ENCODE measurements around the gene PIK3R5.
"Not testable (repeated sequence)": the region's sequence is repeated elsewhere in the genome, so short reads cannot be mapped to it uniquely, and the experiment has no call there.

The PIK3R5 gene

GRCh38 chr17:8984225-8984624 lies 18.7 kb upstream of the PIK3R5 start:
- DNase-seq (ENCODE audit: low spot score), result not testable (repeated sequence)

- no peak for DNase-seq (ENCODE audit: low spot score)
These were observed 15.9 kb upstream of the PIK3R5 start for GRCh38 chr17:8981443-8981842.

GRCh38 chr17:8979715-8980114 lies 14.2 kb upstream of the PIK3R5 start:
- no peak for DNase-seq (ENCODE audit: low spot score)

- DNase-seq (ENCODE audit: low spot score), result no peak
These were observed 11.1 kb upstream of the PIK3R5 start for GRCh38 chr17:8976638-8977037.

GRCh38 chr17:8975091-8975725 lies 9.7 kb upstream of the PIK3R5 start:
- DNase-seq (ENCODE audit: low spot score), result no peak

GRCh38 chr17:8969901-8970300 lies 4.4 kb upstream of the PIK3R5 start:
- no peak for DNase-seq (ENCODE audit: low spot score)

- no peak for DNase-seq (ENCODE audit: low spot score)
These were observed 3.0 kb upstream of the PIK3R5 start for GRCh38 chr17:8968503-8968902.

GRCh38 chr17:8967861-8968260 lies 2.4 kb upstream of the PIK3R5 start:
- no peak for DNase-seq (ENCODE audit: low spot score)

- no peak for DNase-seq (ENCODE audit: low spot score)
These were observed 1.4 kb upstream of the PIK3R5 start for GRCh38 chr17:8966926-8967325.

- no peak for DNase-seq (ENCODE audit: low spot score)
These were observed 610 bp downstream of the PIK3R5 start for GRCh38 chr17:8964801-8965393.

- no peak for DNase-seq (ENCODE audit: low spot score)
These were observed 1.8 kb downstream of the PIK3R5 start for GRCh38 chr17:8963647-8964258.

GRCh38 chr17:8963014-8963413 lies 2.5 kb downstream of the PIK3R5 start:
- no peak for DNase-seq (ENCODE audit: low spot score)

- no peak for DNase-seq (ENCODE audit: low spot score)
These were observed 3.7 kb downstream of the PIK3R5 start for GRCh38 chr17:8961829-8962228.

GRCh38 chr17:8960325-8961140 lies 5.0 kb downstream of the PIK3R5 start:
- DNase-seq (ENCODE audit: low spot score), result no peak

GRCh38 chr17:8959312-8959918 lies 6.1 kb downstream of the PIK3R5 start:
- no peak for DNase-seq (ENCODE audit: low spot score)

GRCh38 chr17:8957721-8958120 lies 7.8 kb downstream of the PIK3R5 start:
- no peak for DNase-seq (ENCODE audit: low spot score)

- no peak for DNase-seq (ENCODE audit: low spot score)
These were observed 9.0 kb downstream of the PIK3R5 start for GRCh38 chr17:8956465-8956902.

GRCh38 chr17:8955021-8955959 lies 10.2 kb downstream of the PIK3R5 start:
- no peak for DNase-seq (ENCODE audit: low spot score)

- DNase-seq (ENCODE audit: low spot score), result no peak
These were observed 11.2 kb downstream of the PIK3R5 start for GRCh38 chr17:8954339-8954738.

GRCh38 chr17:8953156-8953885 lies 12.2 kb downstream of the PIK3R5 start:
- DNase-seq (ENCODE audit: low spot score), result no peak

- DNase-seq (ENCODE audit: low spot score), result no peak
These were observed 13.3 kb downstream of the PIK3R5 start for GRCh38 chr17:8952191-8952590.

Measured in hematopoietic multipotent progenitor cell treated with erythropoietin and hydrocortisone succinate and interleukin-3 and kit ligand, for 17 days (in vitro differentiated cells).